WTC11 (cell line): ENCODE data around the gene NALCN. TPM values are rescaled to one million over a fixed set of nuclear protein-coding genes. Genes with fewer than 3 reads are reported as not detected.
A peak's percentile ranks its signal among the peaks of the same experiment; 100 is the strongest.

ENCODE experiments used
- ATAC-seq: fragments of 200-7000 bp; cut with Tn5 transposase; 2 replicates; pipeline ENCODE4 v1.10.0; 2021; ENCODE audit warnings: mild to moderate bottlenecking, moderate library complexity
- CTCF ChIA-PET: fragments of 300-600 bp; sonication (Branson Sonifier 250); formaldehyde crosslinking; loops from one replicate; lab custom pipeline; 2021; ENCODE audit warnings: antibody characterized with exemption; lab: Charles Lee
- POLR2A ChIA-PET: fragments of 350-600 bp; sonication (Branson Sonifier 250); formaldehyde crosslinking; loops from one replicate; lab custom pipeline; 2021; ENCODE audit warnings: antibody characterized with exemption; lab: Charles Lee
- DNase-seq: peaks from one replicate; pipeline ENCODE4 v3.0.0; 2021; ENCODE audit warnings: low spot score
- H3K27ac Mint-ChIP-seq: 2 replicates; pipeline ENCODE4 v1.8.0; 2021; ENCODE audit warnings: mixed read lengths
- H3K27me3 Mint-ChIP-seq: 2 replicates; pipeline ENCODE4 v1.8.0; 2021; ENCODE audit warnings: low read depth, mild to moderate bottlenecking, moderate library complexity, mixed read lengths
- H3K36me3 Mint-ChIP-seq: 2 replicates; pipeline ENCODE4 v1.8.0; 2021; ENCODE audit warnings: mixed read lengths
- H3K4me1 Mint-ChIP-seq: 2 replicates; pipeline ENCODE4 v1.8.0; 2022; ENCODE audit warnings: mixed read lengths
- H3K4me3 Mint-ChIP-seq: 2 replicates; pipeline ENCODE4 v1.8.0; 2021; ENCODE audit warnings: mild to moderate bottlenecking, moderate library complexity, mixed read lengths
- H3K9me3 Mint-ChIP-seq: 2 replicates; pipeline ENCODE4 v1.8.0; 2021; ENCODE audit warnings: mixed read lengths
- AR ChIP-seq: fragments of 250-450 bp; sonication (Bioruptor Pico); IDR thresholded peaks from 2 replicates; pipeline ENCODE4 v1.9.0; 2021; ENCODE audit warnings: mild to moderate bottlenecking
- ATF1 ChIP-seq: sonication (generic); formaldehyde crosslinking; IDR thresholded peaks from 2 replicates; pipeline ENCODE4 v1.8.1; 2023; ENCODE audit warnings: mild to moderate bottlenecking, moderate library complexity, missing genetic modification reagents
- CBFB ChIP-seq: sonication (generic); formaldehyde crosslinking; IDR thresholded peaks from 2 replicates; pipeline ENCODE4 v1.8.1; 2022; ENCODE audit warnings: mild to moderate bottlenecking, low read depth, missing genetic modification reagents
- EMX1 ChIP-seq: fragments of 250-450 bp; sonication (Bioruptor Pico); IDR thresholded peaks from 2 replicates; pipeline ENCODE4 v1.8.0; 2021; ENCODE audit warnings: mild to moderate bottlenecking
- ERG ChIP-seq: fragments of 250-450 bp; sonication (Bioruptor Pico); IDR thresholded peaks from 2 replicates; pipeline ENCODE4 v1.8.0; 2021; ENCODE audit warnings: mild to moderate bottlenecking
- FOXJ3 ChIP-seq: sonication (generic); formaldehyde crosslinking; IDR thresholded peaks from 2 replicates; pipeline ENCODE4 v1.9.0; 2021; ENCODE audit warnings: missing genetic modification reagents, mild to moderate bottlenecking, borderline replicate concordance
- HMGA2 ChIP-seq: fragments of 250-450 bp; sonication (Bioruptor Pico); IDR thresholded peaks from 2 replicates; pipeline ENCODE4 v1.4.0; 2021; ENCODE audit warnings: mild to moderate bottlenecking, moderate library complexity
- IRF2 ChIP-seq: sonication (generic); formaldehyde crosslinking; IDR thresholded peaks from 2 replicates; pipeline ENCODE4 v1.8.0; 2022; ENCODE audit warnings: low read depth, missing genetic modification reagents, borderline replicate concordance
- MAX ChIP-seq: sonication (generic); formaldehyde crosslinking; IDR thresholded peaks from 2 replicates; pipeline ENCODE4 v1.8.0; 2022; ENCODE audit warnings: mild to moderate bottlenecking, missing genetic modification reagents
- NFE2L1 ChIP-seq: sonication (generic); formaldehyde crosslinking; IDR thresholded peaks from 2 replicates; pipeline ENCODE4 v1.8.1; 2023; ENCODE audit warnings: missing genetic modification reagents
- NR2C2 ChIP-seq: sonication (generic); formaldehyde crosslinking; IDR thresholded peaks from 2 replicates; pipeline ENCODE4 v1.8.0; 2022; ENCODE audit warnings: mild to moderate bottlenecking, missing genetic modification reagents
- OVOL2 ChIP-seq: fragments of 250-450 bp; sonication (Bioruptor Pico); IDR thresholded peaks from 2 replicates; pipeline ENCODE4 v1.9.0; 2021; ENCODE audit warnings: mild to moderate bottlenecking, borderline replicate concordance
- PRDM15 ChIP-seq: sonication (generic); formaldehyde crosslinking; IDR thresholded peaks from 2 replicates; pipeline ENCODE4 v1.8.0; 2022; ENCODE audit warnings: missing genetic modification reagents
- SMAD4 ChIP-seq: sonication (generic); formaldehyde crosslinking; IDR thresholded peaks from 2 replicates; pipeline ENCODE4 v1.8.0; 2022; ENCODE audit warnings: mild to moderate bottlenecking, missing genetic modification reagents
- SOX15 ChIP-seq: fragments of 250-450 bp; sonication (Bioruptor Pico); IDR thresholded peaks from 2 replicates; pipeline ENCODE4 v1.9.0; 2021; ENCODE audit warnings: mild to moderate bottlenecking
- TEAD4 ChIP-seq: sonication (generic); formaldehyde crosslinking; IDR thresholded peaks from 2 replicates; pipeline ENCODE4 v1.8.0; 2022; ENCODE audit warnings: mild to moderate bottlenecking, missing genetic modification reagents
- ZBTB21 ChIP-seq: sonication (generic); formaldehyde crosslinking; IDR thresholded peaks from 2 replicates; pipeline ENCODE4 v1.8.1; 2023; ENCODE audit warnings: mild to moderate bottlenecking, missing genetic modification reagents, borderline replicate concordance
- ZNF281 ChIP-seq: sonication (generic); formaldehyde crosslinking; IDR thresholded peaks from 2 replicates; pipeline ENCODE4 v1.8.0; 2023; ENCODE audit warnings: mild to moderate bottlenecking, missing genetic modification reagents
- total RNA-seq: library from RNA; stranded (reverse); gene quantifications from 3 replicates; pipeline ENCODE4 v1.2.3, GENCODE V29; 2021

Gene NALCN
- total RNA-seq, 1 experiment from 2014 or later = 0.33 TPM

GRCh38 chr13:101390461-101390860, 25.8 kb downstream of the NALCN start:
- H3K4me3 Mint-ChIP-seq = no peak overlapping the region
- CTCF ChIA-PET = no interaction called here
- TF ChIP-seq ZNF281 (CRISPR knock-in tag) (no peak), NR2C2 (no peak), ERG (CRISPR knock-in tag) (no peak), NFE2L1 (CRISPR knock-in tag) (no peak), MAX (CRISPR knock-in tag) (no peak), SMAD4 (CRISPR knock-in tag) (no peak), OVOL2 (CRISPR knock-in tag) (no peak), ZBTB21 (CRISPR knock-in tag) (no peak)

GRCh38 chr13:101384929-101385328, 31.4 kb downstream of the NALCN start:
- POLR2A ChIA-PET = no interaction called here
- Mint-ChIP-seq H3K4me1 (peaks cover 41% of the 10 kb centered on the region), H3K36me3 (no peaks in the 10 kb centered on the region), H3K27ac (no peak overlapping the region), H3K27me3 (peaks cover 2% of the 10 kb centered on the region; the same call in 1 of the 2 replicates), H3K4me3 (no peak overlapping the region), H3K9me3 (peaks cover 6% of the 10 kb centered on the region; the same call in 1 of the 2 replicates)
- TF ChIP-seq ATF1 (CRISPR knock-in tag) = no peak
- no peak for TF ChIP-seq TEAD4 (CRISPR knock-in tag)
- no peak for TF ChIP-seq NFE2L1 (CRISPR knock-in tag)
- no peak for TF ChIP-seq FOXJ3 (CRISPR knock-in tag)
- TF ChIP-seq CBFB (CRISPR knock-in tag) = no peak
- TF ChIP-seq IRF2 (CRISPR knock-in tag) = no peak
- no peak for TF ChIP-seq EMX1 (CRISPR knock-in tag)
- TF ChIP-seq AR (CRISPR knock-in tag) = no peak
- TF ChIP-seq PRDM15 (CRISPR knock-in tag) = no peak
- no peak for TF ChIP-seq ZBTB21 (CRISPR knock-in tag)
- TF ChIP-seq HMGA2 = no peak
- no peak for TF ChIP-seq SOX15
- CTCF ChIA-PET = no interaction called here
- DNase-seq (no peak), ATAC-seq (peak; percentile 38; the same call in 1 of the 2 replicates)

More at GRCh38 chr13:101390461-101390860, 25.8 kb downstream of the NALCN start:
- POLR2A ChIA-PET = no interaction called here
- no peaks in the 10 kb centered on the region for H3K36me3 Mint-ChIP-seq
- peaks cover 8% of the 10 kb centered on the region for H3K4me1 Mint-ChIP-seq
- peak overlapping the region; percentile 12; the same call in 1 of the 2 replicates for H3K27ac Mint-ChIP-seq
- H3K27me3 Mint-ChIP-seq = no peaks in the 10 kb centered on the region
- DNase-seq = no peak
- H3K9me3 Mint-ChIP-seq = peaks cover 6% of the 10 kb centered on the region; the same call in 1 of the 2 replicates
- no peak for ATAC-seq
